Activated CD8-positive, alpha-beta memory T cell treated with anti-CD3 and anti-CD28 coated beads, Interleukin-2, amount 50 U/mL, for 1 hour (primary cell): ENCODE measurements around the gene CYB5A.

ENCODE experiments used
- DNase-seq: peaks from one replicate; pipeline ENCODE4 v3.0.0-alpha.2; 2020; ENCODE audit errors: extremely low read depth

The CYB5A gene

DNA sequence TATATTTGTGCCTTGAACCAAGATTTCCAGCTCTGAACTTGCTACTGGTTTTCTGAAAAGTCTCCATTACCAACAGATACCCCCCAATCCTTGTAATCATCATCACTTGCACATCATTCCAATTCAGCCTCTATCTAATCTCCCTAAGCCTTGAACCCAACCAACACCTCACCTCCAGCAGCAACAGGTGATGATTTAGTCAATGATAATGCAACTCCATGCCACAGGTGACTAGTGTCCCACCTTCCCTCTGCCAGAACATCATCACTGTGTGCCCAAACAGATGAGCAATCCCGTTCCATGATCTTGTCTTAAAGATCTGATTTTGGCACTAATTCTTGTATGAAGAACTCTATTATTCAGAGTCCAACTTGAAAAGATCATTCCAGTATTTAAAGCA is 75.9 kb downstream of the CYB5A start:
- no peak for DNase-seq

DNA sequence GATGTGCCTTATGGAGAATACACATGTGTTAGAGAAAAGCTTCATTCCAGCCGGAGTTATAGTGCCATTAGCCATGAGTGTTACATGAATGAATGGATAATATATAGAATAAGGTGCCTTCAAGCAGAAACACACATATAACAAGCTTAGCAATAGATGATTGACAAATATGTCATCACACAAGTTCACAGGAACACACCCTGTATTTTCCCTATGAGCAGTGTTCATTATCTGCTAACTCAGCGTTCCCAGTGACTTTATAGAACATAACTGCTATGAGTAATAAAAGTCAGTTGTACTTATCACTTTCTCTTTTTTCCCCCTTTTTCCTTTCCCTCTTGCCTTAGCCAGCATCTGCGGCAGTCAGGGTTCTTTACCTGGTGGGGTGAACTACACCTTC is 78.3 kb downstream of the CYB5A start:
- no peak for DNase-seq

DNA sequence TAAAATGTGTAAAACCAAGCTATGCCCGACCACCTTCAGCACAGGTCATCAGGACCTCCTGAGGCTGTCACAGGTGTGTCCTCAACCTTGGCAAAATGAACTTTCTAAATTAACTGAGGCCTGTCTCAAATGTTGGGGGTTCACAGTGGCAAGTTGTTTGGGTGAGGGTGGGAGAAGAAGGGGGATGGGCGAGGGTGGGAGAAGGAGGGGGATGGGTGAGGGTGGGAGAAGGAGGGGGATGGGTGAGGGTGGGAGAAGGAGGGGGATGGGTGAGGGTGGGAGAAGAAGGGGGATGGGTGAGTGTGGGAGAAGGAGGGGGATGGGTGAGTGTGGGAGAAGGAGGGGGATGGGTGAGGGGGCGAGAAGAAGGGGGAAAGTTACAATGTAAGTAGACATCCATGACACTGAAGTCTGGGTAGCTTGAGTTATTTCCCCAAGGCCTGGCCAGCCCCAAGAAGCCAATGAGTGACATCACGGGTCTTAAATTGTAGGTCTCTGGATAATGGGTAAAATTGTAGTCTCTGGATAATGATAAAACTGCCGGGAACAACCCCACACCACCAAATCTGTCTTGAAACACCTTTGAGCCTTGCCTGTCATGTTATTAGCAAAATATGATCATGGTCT is 87.1 kb downstream of the CYB5A start:
- no peak for DNase-seq

- no peak for DNase-seq
Observed at GRCh38 chr18:74203811-74204210, 88.0 kb downstream of the CYB5A start.
